HFF-Myc (cell line): ENCODE data around the gene LRCOL1.

Source experiments
- DNase-seq: peaks from one replicate; pipeline ENCODE4 v3.0.0-alpha.2; 2011; ENCODE audit warnings: low read depth; ENCODE audit errors: extremely low read depth
- H3K4me3 ChIP-seq: replicated peaks from 2 replicates; pipeline ENCODE4 v1.5.1; 2011; ENCODE audit warnings: low read depth, mild to moderate bottlenecking, control low read depth, low read length
- CTCF ChIP-seq: IDR thresholded peaks from 2 replicates; pipeline ENCODE4 v1.5.1; 2012; ENCODE audit warnings: mild to moderate bottlenecking, low read depth, low read length, control low read depth; ENCODE audit errors: missing control alignments

Gene LRCOL1

GRCh38 chr12:132608231-132609171, 1.9 kb downstream of the LRCOL1 start:
- H3K4me3 ChIP-seq: no peak overlapping the region
- no peak for DNase-seq
- no peak for TF ChIP-seq CTCF

- TF ChIP-seq CTCF: no peak
- no peak overlapping the region for H3K4me3 ChIP-seq
- DNase-seq: no peak
Observed at GRCh38 chr12:132606927-132607326, 3.5 kb downstream of the LRCOL1 start.

GRCh38 chr12:132606466-132606865, 3.9 kb downstream of the LRCOL1 start:
- TF ChIP-seq CTCF: no peak
- DNase-seq: no peak
- no peak overlapping the region for H3K4me3 ChIP-seq

- DNase-seq: no peak
- TF ChIP-seq CTCF: no peak
- no peak overlapping the region for H3K4me3 ChIP-seq
Observed at GRCh38 chr12:132605892-132606291, 4.5 kb downstream of the LRCOL1 start.

GRCh38 chr12:132604668-132605441, 5.5 kb downstream of the LRCOL1 start:
- TF ChIP-seq CTCF: no peak
- DNase-seq: no peak
- no peak overlapping the region for H3K4me3 ChIP-seq

GRCh38 chr12:132604151-132604618, 6.2 kb downstream of the LRCOL1 start:
- DNase-seq: no peak
- TF ChIP-seq CTCF: no peak
- H3K4me3 ChIP-seq: no peak overlapping the region
